GM12864 (cell line): ENCODE data around the gene TSPEAR.

Experiments used
- DNase-seq: peaks from one replicate; pipeline ENCODE4 v3.0.0-alpha.2; 2011; ENCODE audit warnings: low read depth
- H3K4me3 ChIP-seq: 2 replicates; pipeline ENCODE4 v1.5.1; 2011; ENCODE audit warnings: mild to moderate bottlenecking, low read depth, low read length, control low read depth
- TF ChIP-seq, protein P1 (sequence below): IDR thresholded peaks from 2 replicates; pipeline ENCODE4 v1.5.1; 2011; ENCODE audit warnings: low read depth, mild to moderate bottlenecking, moderate library complexity, low read length, control low read depth, inconsistent platforms; ENCODE audit errors: missing control alignments

The TSPEAR gene

DNA sequence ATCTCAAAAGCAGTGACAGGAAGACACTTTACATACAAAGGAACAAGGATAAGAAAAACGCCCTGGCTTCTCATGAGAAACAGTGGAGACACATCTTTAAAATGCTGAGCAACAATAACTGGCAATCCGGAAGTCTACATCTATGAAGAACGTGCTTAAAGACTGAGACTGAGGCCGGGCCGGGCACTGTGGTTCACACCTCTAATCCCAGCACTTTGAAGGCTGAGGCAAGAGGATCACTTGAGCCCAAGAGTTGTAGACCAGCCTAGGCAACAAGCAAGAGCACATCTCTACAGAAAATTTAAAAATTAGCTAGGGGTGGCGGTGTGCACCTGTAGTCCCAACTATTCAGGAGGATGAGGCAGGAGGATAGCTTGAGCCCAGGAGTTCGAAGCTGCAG, 27.3 kb downstream of the TSPEAR start:
- TF ChIP-seq, protein P1, sequence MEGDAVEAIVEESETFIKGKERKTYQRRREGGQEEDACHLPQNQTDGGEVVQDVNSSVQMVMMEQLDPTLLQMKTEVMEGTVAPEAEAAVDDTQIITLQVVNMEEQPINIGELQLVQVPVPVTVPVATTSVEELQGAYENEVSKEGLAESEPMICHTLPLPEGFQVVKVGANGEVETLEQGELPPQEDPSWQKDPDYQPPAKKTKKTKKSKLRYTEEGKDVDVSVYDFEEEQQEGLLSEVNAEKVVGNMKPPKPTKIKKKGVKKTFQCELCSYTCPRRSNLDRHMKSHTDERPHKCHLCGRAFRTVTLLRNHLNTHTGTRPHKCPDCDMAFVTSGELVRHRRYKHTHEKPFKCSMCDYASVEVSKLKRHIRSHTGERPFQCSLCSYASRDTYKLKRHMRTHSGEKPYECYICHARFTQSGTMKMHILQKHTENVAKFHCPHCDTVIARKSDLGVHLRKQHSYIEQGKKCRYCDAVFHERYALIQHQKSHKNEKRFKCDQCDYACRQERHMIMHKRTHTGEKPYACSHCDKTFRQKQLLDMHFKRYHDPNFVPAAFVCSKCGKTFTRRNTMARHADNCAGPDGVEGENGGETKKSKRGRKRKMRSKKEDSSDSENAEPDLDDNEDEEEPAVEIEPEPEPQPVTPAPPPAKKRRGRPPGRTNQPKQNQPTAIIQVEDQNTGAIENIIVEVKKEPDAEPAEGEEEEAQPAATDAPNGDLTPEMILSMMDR = no peak
- DNase-seq = no peak
- no peak overlapping the region for H3K4me3 ChIP-seq

GRCh38 chr21:44682580-44683151, 28.7 kb downstream of the TSPEAR start:
- TF ChIP-seq, protein P1 = no peak
- DNase-seq = no peak
- H3K4me3 ChIP-seq = no peak overlapping the region

DNA sequence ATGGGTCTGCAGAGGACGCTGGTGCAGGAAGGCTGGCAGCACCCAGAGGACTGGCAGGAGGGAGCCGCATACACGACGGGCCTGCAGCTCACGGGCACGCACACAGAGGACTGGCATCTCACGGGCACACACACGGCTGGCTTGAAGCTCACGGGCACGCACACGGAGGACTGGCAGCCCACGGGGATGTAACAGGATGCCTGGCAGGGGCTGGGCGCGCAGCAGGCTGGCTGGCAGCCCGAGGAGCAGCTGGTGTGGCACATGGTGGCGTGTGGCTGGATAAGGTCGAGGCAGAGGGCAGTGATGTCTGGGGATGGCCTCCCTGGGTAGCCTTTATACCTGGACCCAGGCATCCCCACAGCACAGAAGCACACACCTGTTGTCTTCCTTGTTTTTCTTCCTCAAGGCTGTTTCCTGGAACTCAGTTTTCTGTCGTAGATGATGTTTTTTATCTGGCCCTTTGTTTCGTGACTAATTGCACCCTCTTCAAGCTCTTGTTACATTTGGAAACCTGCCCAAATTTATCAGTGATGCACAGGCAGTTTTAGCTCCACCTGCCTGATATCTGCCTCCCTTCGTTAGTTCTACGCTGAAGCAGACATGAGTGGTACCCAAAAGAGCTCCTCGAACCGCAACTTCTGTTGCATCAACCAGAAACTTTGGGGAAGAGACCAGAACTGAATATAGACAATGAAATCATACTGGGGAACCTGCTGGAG, 29.4 kb downstream of the TSPEAR start, which contains the start of gene KRTAP12-1:
Gene KRTAP12-1, minus strand, starts transcription at position 303 of the 719 bp plus-strand sequence. Its CDS starts 40 bp downstream, at position 263.
- TF ChIP-seq, protein P1 = no peak
- no peak for DNase-seq
- no peak within 1 kb of the TSS for H3K4me3 ChIP-seq

DNA sequence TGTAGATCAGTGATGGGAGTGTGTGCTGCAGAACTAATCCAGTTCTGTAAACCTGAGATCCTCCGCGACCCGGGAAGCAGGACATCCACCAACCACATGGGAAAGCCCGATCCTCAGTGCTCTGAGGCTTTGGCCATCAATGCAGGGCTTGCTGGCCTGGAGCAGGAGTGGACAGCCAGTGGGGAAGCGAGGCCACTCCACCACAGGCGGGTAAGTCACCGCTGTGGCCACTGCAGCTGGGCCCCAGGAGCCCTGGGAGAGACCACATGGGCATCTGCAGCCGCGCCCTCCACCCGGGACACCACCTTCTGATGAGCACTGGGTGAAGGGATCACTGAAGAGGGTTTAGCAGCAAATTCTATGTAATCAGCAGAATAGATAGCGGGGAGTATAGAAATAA, 30.2 kb downstream of the TSPEAR start:
- H3K4me3 ChIP-seq = no peak overlapping the region
- no peak for DNase-seq
- TF ChIP-seq, protein P1 = no peak

- TF ChIP-seq, protein P1 = no peak
- no peak overlapping the region for H3K4me3 ChIP-seq
These were observed 33.5 kb downstream of the TSPEAR start for GRCh38 chr21:44677881-44678280.

GRCh38 chr21:44671911-44672310, 39.5 kb downstream of the TSPEAR start:
- TF ChIP-seq, protein P1 = no peak
- no peak for DNase-seq
- no peak overlapping the region for H3K4me3 ChIP-seq

More at GRCh38 chr21:44677881-44678280, 33.5 kb downstream of the TSPEAR start:
- DNase-seq = no peak
